ENCODE results near the gene MACIR. TPM values are rescaled to one million over a fixed set of nuclear protein-coding genes. Genes with fewer than 3 reads are reported as not detected.
A peak's percentile ranks its signal among the peaks of the same experiment; 100 is the strongest.

Gene MACIR
- total RNA-seq, 1 donor, result 8.0 TPM

GRCh38 chr5:103234239-103234975, 24.2 kb upstream of the MACIR start:
- H2AFZ ChIP-seq (ENCODE audit: low read length), result peak overlapping the region; percentile 54
- H3K9me3 ChIP-seq (ENCODE audit: low read depth, low read length), result no peaks in the 10 kb centered on the region
- DNase-seq (ENCODE audit: insufficient read length, low spot score, missing footprints), result no peak
- H3K4me3 ChIP-seq (ENCODE audit: insufficient read depth, low read length), result no peak overlapping the region
- no peaks in the 10 kb centered on the region for H4K20me1 ChIP-seq (ENCODE audit: insufficient read depth, low read length)
- no peak for TF ChIP-seq CTCF (IDR thresholded peaks at IDR 0.05; ENCODE audit: extremely low read depth, low read depth, low read length)
- H3K36me3 ChIP-seq (ENCODE audit: insufficient read depth, low read length), result no peaks in the 10 kb centered on the region
- no peak overlapping the region for H3K4me2 ChIP-seq (ENCODE audit: insufficient read depth, low read length)
- no peak overlapping the region for H3K27ac ChIP-seq (ENCODE audit: low read depth, low read length)
- no peaks in the 10 kb centered on the region for H3K79me2 ChIP-seq (ENCODE audit: insufficient read depth, low read length)
- peaks cover 7% of the 10 kb centered on the region for H3K4me1 ChIP-seq (ENCODE audit: insufficient read depth, low read length)
- H3K27me3 ChIP-seq (ENCODE audit: insufficient read depth, low read length), result no peaks in the 10 kb centered on the region

GRCh38 chr5:103235891-103236290, 22.7 kb upstream of the MACIR start:
- Histone ChIP-seq H3K27ac (ENCODE audit: low read depth, low read length) (no peak overlapping the region), H3K36me3 (ENCODE audit: insufficient read depth, low read length) (no peaks in the 10 kb centered on the region), H3K79me2 (ENCODE audit: insufficient read depth, low read length) (no peaks in the 10 kb centered on the region), H2AFZ (ENCODE audit: low read length) (peak overlapping the region; percentile 20), H3K9me3 (ENCODE audit: low read depth, low read length) (no peaks in the 10 kb centered on the region), H3K4me3 (ENCODE audit: insufficient read depth, low read length) (no peak overlapping the region), H3K27me3 (ENCODE audit: insufficient read depth, low read length) (no peaks in the 10 kb centered on the region), H4K20me1 (ENCODE audit: insufficient read depth, low read length) (no peaks in the 10 kb centered on the region), H3K4me1 (ENCODE audit: insufficient read depth, low read length) (peaks cover 7% of the 10 kb centered on the region), H3K4me2 (ENCODE audit: insufficient read depth, low read length) (no peak overlapping the region)
- no peak for TF ChIP-seq CTCF (IDR thresholded peaks at IDR 0.05; ENCODE audit: extremely low read depth, low read depth, low read length)
- no peak for DNase-seq (ENCODE audit: insufficient read length, low spot score, missing footprints)

- Histone ChIP-seq H3K79me2 (ENCODE audit: insufficient read depth, low read length) (no peaks in the 10 kb centered on the region), H3K27ac (ENCODE audit: low read depth, low read length) (no peak overlapping the region), H3K27me3 (ENCODE audit: insufficient read depth, low read length) (no peaks in the 10 kb centered on the region), H3K9me3 (ENCODE audit: low read depth, low read length) (no peaks in the 10 kb centered on the region), H4K20me1 (ENCODE audit: insufficient read depth, low read length) (no peaks in the 10 kb centered on the region), H3K4me3 (ENCODE audit: insufficient read depth, low read length) (no peak overlapping the region), H3K36me3 (ENCODE audit: insufficient read depth, low read length) (no peaks in the 10 kb centered on the region), H2AFZ (ENCODE audit: low read length) (no peak overlapping the region), H3K4me2 (ENCODE audit: insufficient read depth, low read length) (no peak overlapping the region), H3K4me1 (ENCODE audit: insufficient read depth, low read length) (peaks cover 7% of the 10 kb centered on the region)
- no peak for DNase-seq (ENCODE audit: insufficient read length, low spot score, missing footprints)
- no peak for TF ChIP-seq CTCF (IDR thresholded peaks at IDR 0.05; ENCODE audit: extremely low read depth, low read depth, low read length)
These were observed 20.8 kb upstream of the MACIR start for GRCh38 chr5:103237778-103238177.

GRCh38 chr5:103243665-103244064, 14.9 kb upstream of the MACIR start:
- Histone ChIP-seq H3K36me3 (ENCODE audit: insufficient read depth, low read length) (no peaks in the 10 kb centered on the region), H4K20me1 (ENCODE audit: insufficient read depth, low read length) (no peaks in the 10 kb centered on the region), H3K9me3 (ENCODE audit: low read depth, low read length) (no peaks in the 10 kb centered on the region), H2AFZ (ENCODE audit: low read length) (peak overlapping the region; percentile 4), H3K4me1 (ENCODE audit: insufficient read depth, low read length) (no peaks in the 10 kb centered on the region), H3K27me3 (ENCODE audit: insufficient read depth, low read length) (no peaks in the 10 kb centered on the region), H3K4me3 (ENCODE audit: insufficient read depth, low read length) (no peak overlapping the region), H3K4me2 (ENCODE audit: insufficient read depth, low read length) (no peak overlapping the region), H3K79me2 (ENCODE audit: insufficient read depth, low read length) (no peaks in the 10 kb centered on the region), H3K27ac (ENCODE audit: low read depth, low read length) (no peak overlapping the region)
- TF ChIP-seq CTCF (IDR thresholded peaks at IDR 0.05; ENCODE audit: extremely low read depth, low read depth, low read length), result no peak
- DNase-seq (ENCODE audit: insufficient read length, low spot score, missing footprints), result no peak
